ENCODE measurements around the gene ROBO2. TPM values are rescaled to one million over a fixed set of nuclear protein-coding genes. Genes with fewer than 3 reads are reported as not detected.

ROBO2 gene
- total and polyA plus RNA-seq, 2 experiments from 2014 or later, result 1.5 to 7.8 TPM

- TF ChIP-seq ETS1 (IDR thresholded peaks at IDR 0.05) (no peak), NANOG (IDR thresholded peaks at IDR 0.05; ENCODE audit: borderline replicate concordance) (no peak), CREB1 (CRISPR knock-in tag; IDR thresholded peaks at IDR 0.05; ENCODE audit: low read depth) (no peak), CTCF (conservative IDR thresholded peaks at IDR 0.05; ENCODE audit: low read depth in 2 of 2) (no peak), REST (IDR thresholded peaks at IDR 0.05; ENCODE audit: unreplicated experiment) (no peak)
These were observed 495.2 kb downstream of the ROBO2 start (continued) for GRCh38 chr3:77535116-77535515.

GRCh38 chr3:77536038-77536775, 496.3 kb downstream of the ROBO2 start:
- peaks cover 5% of the 10 kb centered on the region; the same call in 1 of the 2 replicates for H3K4me1 ChIP-seq (ENCODE audit: insufficient read depth)
- H3K27ac Mint-ChIP-seq, result no peak overlapping the region
- H3K4me1 Mint-ChIP-seq, result peaks cover 10% of the 10 kb centered on the region
- H3F3A ChIP-seq (replicated peaks; ENCODE audit: low read depth), result no peaks in the 10 kb centered on the region
- TF ChIP-seq EZH2phosphoT487 (IDR thresholded peaks at IDR 0.05; ENCODE audit: unreplicated experiment) (no peak), CTCF (conservative IDR thresholded peaks at IDR 0.05; ENCODE audit: low read depth in 2 of 2) (peak in 1 of 2 experiments; percentile 42; a peak in 2 of 4 replicates)
- no peak overlapping the region for H3K4me3 Mint-ChIP-seq
- H3K4me2 ChIP-seq, result no peak overlapping the region
- peaks cover 2% of the 10 kb centered on the region for H3K27me3 Mint-ChIP-seq (ENCODE audit: insufficient read depth, low read depth, poor library complexity)
- ATAC-seq, result peak; percentile 90
- no peaks in the 10 kb centered on the region for H3K36me3 ChIP-seq (ENCODE audit: insufficient read depth)
- H3K9me3 Mint-ChIP-seq, result peaks cover 8% of the 10 kb centered on the region; the same call in 2 of the 3 replicates
- peaks cover 11% of the 10 kb centered on the region; the same call in 2 of the 3 replicates for H3K36me3 Mint-ChIP-seq (ENCODE audit: low read depth)
- DNase-seq (ENCODE audit: low spot score), result peak; percentile 76
- no peak overlapping the region for H3K4me3 ChIP-seq
- H3K9me2 ChIP-seq (ENCODE audit: insufficient read depth), result no peaks in the 10 kb centered on the region
- peak overlapping the region; percentile 63 for H2AFZ ChIP-seq
- H3K27ac ChIP-seq (ENCODE audit: low read depth), result no peak overlapping the region
- no peaks in the 10 kb centered on the region for H4K20me1 ChIP-seq (replicated peaks; ENCODE audit: insufficient read depth)
- H3K79me2 ChIP-seq (replicated peaks; ENCODE audit: insufficient read depth), result no peaks in the 10 kb centered on the region
- no peaks in the 10 kb centered on the region for H3K27me3 ChIP-seq (ENCODE audit: insufficient read depth)
